Measurements from ENCODE around the gene SNTG2. TPM values are rescaled to one million over a fixed set of nuclear protein-coding genes. Genes with fewer than 3 reads are reported as not detected.

SNTG2 gene
- total and polyA plus RNA-seq, 2 of the 13 experiments (the other 11 are each of a cell fraction or from before 2014, with no cell fraction given): not detected

- no peaks in the 10 kb centered on the region; the same call in 1 of the 2 replicates for H4K20me1 ChIP-seq (ENCODE audit: insufficient read depth, low read length)
- no peak overlapping the region for H3K9ac ChIP-seq (ENCODE audit: insufficient read depth, low read depth, low read length)
- H3K27ac ChIP-seq (ENCODE audit: extremely low read length, insufficient read depth, low read length): no peak overlapping the region
- in situ Hi-C loops (cut with HindIII; ENCODE audit: extremely low pct_ligation_motif_present, low pct_unique_long_range_greater_than_20kb) (no loop called here), intact Hi-C loops (cut with micrococcal nuclease; ENCODE audit: unreplicated experiment) (no loop called here)
- H3K9me3 ChIP-seq (ENCODE audit: low read length): no peaks in the 10 kb centered on the region
- WGBS (ENCODE audit: low lambda C conversion rate): 33% methylated on average over 6 of the region's 6 CpGs
- ATAC-seq (no peak), FAIRE-seq (no peak), DNase-seq (ENCODE audit: low spot score) (no peak)
- CTCF ChIA-PET (ENCODE audit: low intra/inter-chr PET ratio, low total read pairs): no interaction called here
- peaks cover 1 to 40% of the 10 kb centered on the region in 2 experiments; a peak in 4 of 5 replicates for H3K27me3 ChIP-seq (ENCODE audit: control insufficient read depth in 1 of 2, insufficient read depth in 2 of 2, low read length in 2 of 2)
- no peak for TF ChIP-seq ZNF484 (CRISPR knock-in tag; IDR thresholded peaks at IDR 0.05; ENCODE audit: borderline replicate concordance, low read depth)
- no peak for TF ChIP-seq ZBTB43 (CRISPR knock-in tag; conservative IDR thresholded peaks at IDR 0.05)
- TF ChIP-seq NKX3-1 (CRISPR knock-in tag; IDR thresholded peaks at IDR 0.05): no peak
- TF ChIP-seq MXD1 (CRISPR knock-in tag; IDR thresholded peaks at IDR 0.05): no peak
- no peak for TF ChIP-seq ZNF615 (CRISPR knock-in tag; IDR thresholded peaks at IDR 0.05; ENCODE audit: borderline replicate concordance)
- no peak for TF ChIP-seq DNMT3B (CRISPR knock-in tag; conservative IDR thresholded peaks at IDR 0.05)
- TF ChIP-seq HNRNPLL (IDR thresholded peaks at IDR 0.05; ENCODE audit: low read depth, low read length, poor library complexity, severe bottlenecking): no peak
- no peak for TF ChIP-seq FOXM1 (CRISPR knock-in tag; IDR thresholded peaks at IDR 0.05)
- no peak for TF ChIP-seq HNRNPL (IDR thresholded peaks at IDR 0.05; ENCODE audit: low read depth, low read length)
- no peak for TF ChIP-seq ZNF546 (CRISPR knock-in tag; conservative IDR thresholded peaks at IDR 0.05)
- no peak for TF ChIP-seq DZIP1 (CRISPR knock-in tag; IDR thresholded peaks at IDR 0.05)
- no peak overlapping the region for H3K4me3 ChIP-seq (replicated peaks in 1 of 3; ENCODE audit: insufficient read depth in 1 of 3, low read depth in 2 of 3, low read length in 3 of 3)
- H3K4me2 ChIP-seq (ENCODE audit: low read depth, low read length): no peak overlapping the region
- no peak overlapping the region for H2AFZ ChIP-seq (ENCODE audit: low read length)
- H3K79me2 ChIP-seq (ENCODE audit: insufficient read depth, low read length): no peaks in the 10 kb centered on the region
- no peaks in the 10 kb centered on the region for H3K36me3 ChIP-seq (replicated peaks in 1 of 2; ENCODE audit: control insufficient read depth in 1 of 2, insufficient read depth in 2 of 2, low read length in 2 of 2)
- POLR2A ChIA-PET: no interaction called here
- no TSS peak for BruUV-seq (replicated peaks)
- H3K4me1 ChIP-seq (ENCODE audit: insufficient read depth, low read length): no peaks in the 10 kb centered on the region
Measured at GRCh38 chr2:1299043-1299442, 348.4 kb downstream of the SNTG2 start.
